Measurements from ENCODE around the gene ABAT.
"Not testable (repeated sequence)": the region's sequence is repeated elsewhere in the genome, so short reads cannot be mapped to it uniquely, and the experiment has no call there.

Gene ABAT

GRCh38 chr16:8742068-8742467, 67.7 kb downstream of the ABAT start:
- no peak for DNase-seq (ENCODE audit: low spot score)

- DNase-seq (ENCODE audit: low spot score) = not testable (repeated sequence)
Measured at GRCh38 chr16:8748944-8749343, 74.5 kb downstream of the ABAT start.

GRCh38 chr16:8751481-8752311, 77.3 kb downstream of the ABAT start:
- DNase-seq (ENCODE audit: low spot score) = no peak

DNA sequence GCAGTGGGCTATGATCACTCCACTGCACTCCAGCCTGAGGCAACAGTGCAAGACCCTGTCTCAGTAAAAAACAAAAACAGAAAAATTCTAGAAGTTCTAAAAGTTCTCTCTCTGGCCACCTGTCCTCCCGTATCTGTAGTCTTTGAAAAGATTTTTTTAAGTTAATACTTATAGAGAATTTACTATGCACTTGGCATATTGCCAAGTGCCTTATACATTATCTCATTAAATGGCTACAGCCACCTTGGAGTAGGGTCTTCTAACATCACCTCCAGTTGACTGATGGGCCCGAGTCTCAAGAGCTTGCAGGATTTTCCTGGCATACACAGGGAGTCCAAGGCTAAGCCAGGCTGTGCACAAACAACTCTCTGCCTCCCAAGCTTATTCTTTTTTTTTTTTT, 78.3 kb downstream of the ABAT start:
- DNase-seq (ENCODE audit: low spot score) = no peak

GRCh38 chr16:8753416-8754054, 79.1 kb downstream of the ABAT start:
- DNase-seq (ENCODE audit: low spot score) = no peak

DNA sequence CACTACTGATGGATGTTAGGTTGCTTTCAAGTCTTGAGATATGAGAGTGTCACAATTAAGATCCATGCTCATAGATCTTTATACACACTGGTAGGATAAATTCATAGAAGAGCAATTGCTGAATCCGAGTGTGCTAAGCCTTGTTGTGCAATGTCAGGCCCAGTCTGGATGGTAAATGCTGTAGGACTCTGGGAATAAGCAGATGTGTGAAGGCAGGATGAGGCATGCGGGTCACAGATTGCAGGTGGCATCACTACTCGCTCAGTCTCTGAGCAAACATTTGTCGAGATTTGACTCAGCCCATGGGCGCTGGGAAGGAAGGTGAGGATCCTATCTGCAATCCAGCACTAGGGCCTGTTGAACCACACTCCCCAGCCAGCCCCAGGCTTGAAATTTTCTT, 82.3 kb downstream of the ABAT start:
- no peak for DNase-seq (ENCODE audit: low spot score)

DNA sequence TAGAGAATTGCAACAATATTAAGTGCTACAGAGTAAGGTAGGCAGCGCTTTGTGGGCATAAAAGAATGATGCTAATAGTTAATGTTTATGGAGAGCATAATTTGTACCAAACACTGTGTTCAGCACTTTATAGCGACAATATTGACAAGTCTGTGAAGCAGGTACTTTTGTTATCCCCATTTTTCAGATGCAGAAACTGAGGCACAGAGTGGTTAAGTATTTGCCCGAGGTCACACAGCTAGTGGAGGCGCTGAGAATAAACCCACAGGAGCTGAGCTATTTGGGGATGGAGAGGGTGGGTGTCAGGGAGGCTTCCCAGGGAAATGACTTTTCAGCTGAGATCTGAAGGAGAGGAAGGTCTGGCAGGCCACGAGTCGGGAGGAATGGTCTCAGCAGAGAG, 83.6 kb downstream of the ABAT start:
- DNase-seq (ENCODE audit: low spot score) = no peak

DNA sequence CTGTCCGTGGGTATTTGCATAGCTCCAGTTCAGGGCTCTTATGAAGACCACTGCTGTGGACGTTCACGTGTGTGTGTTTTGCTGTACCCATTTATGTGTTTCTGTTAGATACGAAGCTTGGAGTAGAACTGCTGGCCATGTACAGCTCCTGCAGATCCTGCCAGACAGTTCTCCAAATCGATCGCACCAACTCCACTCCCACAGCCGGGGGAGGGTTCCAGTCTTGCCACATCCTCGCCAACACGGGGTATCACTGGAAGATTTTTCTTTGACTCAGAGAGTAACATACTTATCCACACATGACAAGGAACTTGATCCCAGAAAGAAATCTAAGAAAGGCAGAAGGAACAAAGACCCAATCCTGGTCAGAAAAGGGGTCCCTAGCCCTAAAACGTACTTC, 85.6 kb downstream of the ABAT start:
- DNase-seq (ENCODE audit: low spot score) = no peak

DNA sequence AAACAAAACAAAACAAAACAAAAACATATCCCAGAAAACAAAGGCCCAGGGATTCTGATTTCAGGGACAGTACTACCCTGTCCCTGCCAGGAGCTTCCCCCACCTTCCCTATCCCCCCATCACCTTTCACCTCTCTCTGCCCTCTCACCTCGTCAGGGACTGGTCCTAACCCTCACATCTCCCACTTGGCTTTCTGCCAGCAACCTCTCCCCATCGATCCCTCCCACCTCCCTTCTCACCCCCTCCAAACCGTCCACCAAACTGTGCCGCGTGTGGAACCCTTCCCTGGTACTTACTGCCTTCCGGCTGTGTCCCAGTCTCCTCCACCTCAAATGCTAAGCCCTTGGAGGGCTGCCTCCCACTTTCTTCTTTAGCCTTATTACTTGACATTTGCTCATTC, 86.7 kb downstream of the ABAT start:
- DNase-seq (ENCODE audit: low spot score) = no peak

DNA sequence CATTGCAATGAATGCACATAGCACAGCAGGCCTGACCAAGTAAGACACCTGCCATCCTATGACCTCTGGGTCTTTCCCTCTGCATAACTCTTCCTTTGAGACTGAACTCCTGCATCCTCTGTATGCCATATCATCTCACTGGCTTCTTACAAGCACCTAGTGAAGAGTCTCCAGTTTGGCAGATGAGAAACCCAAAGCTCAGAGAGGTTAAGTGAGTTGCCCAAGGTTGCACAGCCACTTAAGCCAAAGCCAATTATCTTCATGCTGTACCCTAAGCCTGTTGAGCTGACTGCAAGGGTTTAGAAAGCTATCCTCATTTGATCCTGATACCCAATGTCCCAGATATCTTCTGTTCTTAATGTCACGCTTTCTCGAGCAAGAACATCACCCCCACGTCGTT, 87.8 kb downstream of the ABAT start:
- no peak for DNase-seq (ENCODE audit: low spot score)

DNA sequence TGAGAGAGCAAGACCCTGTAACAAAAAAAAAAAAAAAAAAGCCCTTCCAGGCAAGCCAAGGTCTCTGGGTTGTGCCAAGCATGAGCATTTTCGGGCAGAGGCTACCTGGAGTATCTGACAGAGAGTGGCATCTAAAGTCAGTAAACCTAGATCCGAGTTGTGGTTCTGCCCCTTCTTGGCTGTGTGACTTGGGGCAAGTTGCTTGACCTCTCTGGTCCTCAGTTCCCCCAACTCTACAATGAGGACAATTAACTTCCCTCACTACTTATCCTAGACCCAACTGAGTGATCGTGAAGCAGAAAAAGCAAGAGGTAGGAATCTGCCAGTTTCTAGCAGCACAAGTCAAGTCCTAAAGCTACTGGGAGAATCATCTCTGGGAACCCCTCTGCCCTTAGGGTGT, 88.7 kb downstream of the ABAT start:
- DNase-seq (ENCODE audit: low spot score) = no peak

GRCh38 chr16:8763899-8764298, 89.5 kb downstream of the ABAT start:
- no peak for DNase-seq (ENCODE audit: low spot score)

DNA sequence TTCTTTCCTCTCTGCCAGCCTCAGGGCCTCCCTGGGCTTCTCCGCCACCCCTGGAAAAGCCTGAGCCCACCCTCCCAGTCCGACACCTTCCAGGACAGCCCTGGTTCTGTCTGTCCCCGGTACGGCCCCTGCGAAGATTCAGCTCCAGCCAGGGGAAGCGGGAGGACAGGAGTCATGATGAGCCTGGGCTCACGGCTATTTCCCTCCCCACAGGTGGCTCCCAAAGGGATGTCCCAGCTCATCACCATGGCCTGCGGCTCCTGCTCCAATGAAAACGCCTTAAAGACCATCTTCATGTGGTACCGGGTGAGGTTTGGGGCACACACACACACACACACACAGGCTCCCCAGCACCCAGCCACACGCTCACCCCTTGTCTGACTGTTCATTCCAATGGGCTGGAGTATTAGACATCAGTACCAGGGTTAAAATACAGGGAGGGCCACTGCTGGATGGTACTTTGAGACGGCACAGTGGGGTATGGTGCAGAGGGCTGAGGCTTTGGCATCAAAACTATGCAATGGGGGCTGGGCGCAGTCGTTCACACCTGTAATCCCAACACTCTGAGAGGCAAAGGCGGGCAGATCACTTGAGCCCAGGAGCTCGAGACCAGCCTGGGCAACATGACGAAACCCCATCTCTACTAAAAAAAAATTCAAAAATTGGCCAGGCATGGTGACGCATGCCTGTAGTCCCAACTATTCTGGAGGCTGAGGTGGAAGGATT, 90.3 kb downstream of the ABAT start:
- no peak for DNase-seq (ENCODE audit: low spot score)

DNA sequence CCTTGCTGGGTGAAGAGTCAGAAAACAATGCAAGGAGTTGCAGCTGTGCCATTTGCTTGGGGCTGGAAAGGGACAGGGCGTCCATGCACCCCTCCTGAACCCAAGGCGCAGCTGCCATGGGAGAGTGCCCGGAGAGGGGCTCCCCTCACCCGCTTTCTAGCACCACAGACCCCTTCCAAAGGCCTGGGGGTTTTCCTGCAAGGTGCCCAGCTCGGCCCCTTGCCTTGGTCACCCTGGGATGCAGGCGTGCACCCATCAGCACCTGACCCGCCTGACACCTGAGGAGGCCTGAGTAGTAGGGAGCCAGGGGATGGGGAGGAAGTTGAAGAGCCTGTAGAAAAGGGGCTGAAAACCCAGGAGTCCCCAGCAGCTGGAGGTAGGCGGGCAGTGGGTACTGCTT, 92.8 kb downstream of the ABAT start:
- no peak for DNase-seq (ENCODE audit: low spot score)

GRCh38 chr16:8768283-8768682, 93.9 kb downstream of the ABAT start:
- no peak for DNase-seq (ENCODE audit: low spot score)

GRCh38 chr16:8768692-8769091, 94.3 kb downstream of the ABAT start:
- DNase-seq (ENCODE audit: low spot score) = no peak

GRCh38 chr16:8773537-8773936, 99.1 kb downstream of the ABAT start:
- DNase-seq (ENCODE audit: low spot score) = no peak

DNA sequence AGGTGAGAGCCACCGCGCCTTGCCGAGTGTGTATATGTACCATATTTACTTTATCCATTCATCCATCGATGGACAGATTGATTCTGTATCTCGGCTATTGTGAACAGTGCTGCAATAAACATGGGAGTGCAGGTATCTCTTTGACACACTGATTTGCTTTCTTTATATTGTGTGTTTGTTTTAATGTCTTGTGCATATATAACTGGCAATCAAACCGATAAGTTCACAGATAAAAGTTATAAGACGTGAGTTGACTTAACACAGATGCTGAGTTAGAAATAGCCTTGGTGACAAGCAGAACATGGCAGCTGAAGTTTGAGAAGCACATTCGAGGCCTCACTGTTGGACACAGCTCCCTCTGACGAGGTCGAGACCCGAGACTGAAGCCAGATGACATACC, 99.8 kb downstream of the ABAT start:
- no peak for DNase-seq (ENCODE audit: low spot score)

- DNase-seq (ENCODE audit: low spot score) = no peak
Measured at GRCh38 chr16:8775359-8775758, 100.9 kb downstream of the ABAT start.

DNA sequence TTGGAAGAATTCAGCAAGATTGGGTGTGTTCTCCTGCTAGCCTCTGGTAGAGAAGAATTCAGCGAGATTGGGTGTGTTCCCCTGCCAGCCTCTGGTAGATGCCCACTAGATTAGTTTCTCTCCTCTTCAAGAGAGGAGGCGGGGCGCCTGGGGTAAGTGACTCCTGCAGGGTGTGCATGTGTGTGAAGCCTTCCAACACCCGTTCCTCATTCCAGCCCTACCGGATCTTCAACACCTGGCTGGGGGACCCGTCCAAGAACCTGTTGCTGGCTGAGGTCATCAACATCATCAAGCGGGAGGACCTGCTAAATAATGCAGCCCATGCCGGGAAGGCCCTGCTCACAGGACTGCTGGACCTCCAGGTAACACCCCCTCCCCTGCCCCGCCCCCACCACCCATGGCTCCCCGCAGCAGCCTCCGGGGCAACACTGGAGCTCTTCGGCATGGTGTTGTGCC, 101.7 kb downstream of the ABAT start:
- no peak for DNase-seq (ENCODE audit: low spot score)

DNA sequence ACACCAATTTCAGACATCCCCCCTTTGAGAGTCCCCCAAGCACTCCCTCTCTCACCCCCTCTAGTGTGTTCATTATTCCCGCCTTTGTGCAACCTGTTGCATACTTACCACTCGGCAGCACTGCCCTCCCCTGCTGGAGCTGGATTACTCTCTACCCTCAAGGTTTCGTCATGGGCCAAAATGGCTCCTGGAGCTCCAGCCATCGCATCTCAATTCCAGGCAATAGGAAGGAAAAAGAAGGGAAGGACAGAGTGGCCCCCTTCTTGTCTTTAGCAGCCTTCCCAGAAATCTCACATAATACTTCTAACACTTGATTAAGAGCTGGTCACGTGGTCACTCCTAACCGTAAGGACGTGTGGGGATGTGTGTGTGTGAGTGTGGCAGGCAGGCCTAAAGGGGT, 102.8 kb downstream of the ABAT start:
- no peak for DNase-seq (ENCODE audit: low spot score)

DNA sequence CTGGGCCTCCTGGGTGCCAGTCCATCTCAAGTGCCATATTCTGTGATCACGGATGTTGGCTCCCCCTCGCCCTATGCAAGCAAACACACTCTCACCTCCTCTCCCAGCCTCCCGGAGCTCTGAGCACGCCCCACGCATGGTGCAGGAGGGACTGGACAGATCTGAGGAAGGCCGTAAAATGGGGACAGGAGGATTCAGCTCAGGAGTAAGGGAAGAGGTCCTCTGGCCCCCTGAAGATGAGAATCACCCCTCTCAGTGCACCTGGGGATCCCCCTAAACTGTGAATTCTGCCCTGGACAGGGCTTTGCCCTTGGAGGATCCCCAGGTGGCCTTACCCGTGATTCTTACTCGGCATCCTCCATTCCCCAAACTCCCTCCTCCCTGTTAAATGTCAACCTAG, 107.4 kb downstream of the ABAT start:
- no peak for DNase-seq (ENCODE audit: low spot score)

GRCh38 chr16:8782673-8783072, 108.3 kb downstream of the ABAT start:
- DNase-seq (ENCODE audit: low spot score) = no peak

Measured in left forelimb (tissue), 1 donor.